Endothelial cell of umbilical vein (primary cell): ENCODE results near the gene FANCD2. TPM values are rescaled to one million over a fixed set of nuclear protein-coding genes. Genes with fewer than 3 reads are reported as not detected.

Experiments
- Bru-seq: library from RNA; stranded (reverse); fragments of 400-500 nt; gene quantifications from one replicate; lab custom pipeline; 2021; lab: Mats Ljungman, UMichigan
- BruChase-seq, 2 experiments: library from RNA; stranded (reverse); fragments of 400-500 nt; gene quantifications; one replicate each; lab custom pipeline; 2021; lab: Mats Ljungman, UMichigan
- BruUV-seq: library from RNA; stranded (reverse); fragments of 400-500 nt; replicated peaks from 2 replicates; lab custom pipeline; 2021; lab: Mats Ljungman, UMichigan
- CTCF ChIA-PET: fragments of 300-600, 350-600 bp; sonication (Branson Sonifier 250); formaldehyde crosslinking; loops from one replicate; lab custom pipeline; 2021; ENCODE audit warnings: antibody characterized with exemption, inconsistent platforms; lab: Charles Lee
- POLR2A ChIA-PET: fragments of 300-600, 350-600 bp; sonication (Branson Sonifier 250); formaldehyde crosslinking; loops from one replicate; lab custom pipeline; 2021; ENCODE audit warnings: antibody characterized with exemption, inconsistent platforms; lab: Charles Lee
- DNase-seq: peaks from one replicate; pipeline ENCODE4 v3.0.0-alpha.2; 2011; ENCODE audit warnings: low read depth, low spot score
- FAIRE-seq: peaks from 2 replicates; lab custom pipeline; 2011; peaks lifted over from hg19 to GRCh38; lab: Jason Lieb, UNC
- H2AFZ ChIP-seq: 2 replicates; pipeline ENCODE4 v1.6.0; 2012; ENCODE audit warnings: low read depth, low read length, control low read depth, inconsistent platforms
- H3K27ac ChIP-seq: 2 replicates; pipeline ENCODE4 v1.5.1; 2011; ENCODE audit warnings: low read depth, mild to moderate bottlenecking, control low read depth, low read length, moderate library complexity; ENCODE audit not compliant: insufficient read depth
- H3K27me3 ChIP-seq, 2 experiments: 2 replicates each; pipeline versions ENCODE4 v1.6.0 to v1.6.1; 2011; ENCODE audit warnings: low read length in 2 of 2, mixed read lengths in 1 of 2; ENCODE audit not compliant: control insufficient read depth in 2 of 2, insufficient read depth in 2 of 2
- H3K36me3 ChIP-seq, 2 experiments: 2 replicates in 1 of 2; 3 replicates in 1 of 2; pipeline ENCODE4 v1.5.1; 2011; ENCODE audit warnings: low read length in 2 of 2, mild to moderate bottlenecking in 1 of 2, moderate library complexity in 1 of 2; ENCODE audit not compliant: control insufficient read depth in 2 of 2, insufficient read depth in 2 of 2; ENCODE audit errors: extremely low read depth in 1 of 2
- H3K4me1 ChIP-seq: 3 replicates; pipeline ENCODE4 v1.5.1; 2011; ENCODE audit warnings: mild to moderate bottlenecking, low read length; ENCODE audit not compliant: control insufficient read depth, insufficient read depth; ENCODE audit errors: extremely low read depth
- H3K4me2 ChIP-seq: 2 replicates; pipeline ENCODE4 v1.6.1; 2011; ENCODE audit warnings: low read length, control low read depth, mixed read lengths; ENCODE audit not compliant: insufficient read depth
- H3K4me3 ChIP-seq, 3 experiments: fragments of 200-600 bp in 1 of 3; sonication (generic), shearing (Covaris generic) in 1 of 3; replicated peaks in 1 of 3; 2 replicates each; pipeline ENCODE4 v1.5.1; 2011 to 2016; ENCODE audit warnings: control low read depth in 3 of 3, low read length in 3 of 3, mild to moderate bottlenecking in 2 of 3, inconsistent platforms in 1 of 3, low read depth in 1 of 3, moderate library complexity in 1 of 3; ENCODE audit not compliant: insufficient read depth in 1 of 3
- H3K79me2 ChIP-seq: 2 replicates; pipeline ENCODE4 v1.6.0; 2012; ENCODE audit warnings: low read length, inconsistent platforms; ENCODE audit not compliant: control insufficient read depth, insufficient read depth
- H3K9ac ChIP-seq: replicated peaks from 2 replicates; pipeline ENCODE3; 2011; ENCODE audit warnings: low read length, control low read depth; ENCODE audit not compliant: insufficient read depth; ENCODE audit errors: extremely low read depth
- H3K9me1 ChIP-seq: replicated peaks from 3 replicates; pipeline ENCODE4 v1.6.0; 2011; ENCODE audit warnings: mild to moderate bottlenecking, low read length; ENCODE audit not compliant: control insufficient read depth, insufficient read depth; ENCODE audit errors: extremely low read depth
- H3K9me3 ChIP-seq: replicated peaks from 2 replicates; pipeline ENCODE4 v1.5.1; 2012; ENCODE audit warnings: low read length, inconsistent platforms; ENCODE audit not compliant: control insufficient read depth, insufficient read depth
- H4K20me1 ChIP-seq: replicated peaks from 2 replicates; pipeline ENCODE3; 2011; ENCODE audit warnings: mild to moderate bottlenecking, low read length; ENCODE audit not compliant: control insufficient read depth, insufficient read depth; ENCODE audit errors: extremely low read depth
- CTCF ChIP-seq, 2 donors: IDR thresholded peaks; 1 replicate in 1 of 2; 2 replicates in 1 of 2; pipeline ENCODE4 v1.5.1; 2011; ENCODE audit warnings: low read length in 2 of 2, mild to moderate bottlenecking in 2 of 2, moderate library complexity in 2 of 2, control low read depth in 1 of 2, inconsistent platforms in 1 of 2, low read depth in 1 of 2; ENCODE audit not compliant: insufficient read depth in 1 of 2; ENCODE audit errors: extremely low read depth in 1 of 2
- EZH2 ChIP-seq: IDR thresholded peaks from 2 replicates; pipeline ENCODE4 v1.6.1; 2012; ENCODE audit warnings: borderline replicate concordance, low read depth, mild to moderate bottlenecking, moderate library complexity, low read length, inconsistent platforms; ENCODE audit not compliant: severe bottlenecking
- FOS ChIP-seq: IDR thresholded peaks from 2 replicates; pipeline ENCODE4 v1.6.1; 2011; ENCODE audit warnings: mild to moderate bottlenecking, low read length, moderate library complexity, borderline replicate concordance; ENCODE audit not compliant: insufficient read depth
- GATA2 ChIP-seq: IDR thresholded peaks from 2 replicates; pipeline ENCODE4 v1.7.0; 2011; ENCODE audit warnings: low read depth, mild to moderate bottlenecking, moderate library complexity, mixed read lengths, low read length; ENCODE audit not compliant: insufficient read length, insufficient read depth
- JUN ChIP-seq: IDR thresholded peaks from 2 replicates; pipeline ENCODE4 v1.6.1; 2011; ENCODE audit warnings: borderline replicate concordance, low read depth; ENCODE audit not compliant: insufficient read length, insufficient read depth
- MAX ChIP-seq: IDR thresholded peaks from 2 replicates; pipeline ENCODE4 v1.6.1; 2011; ENCODE audit not compliant: insufficient read depth, insufficient read length
- MYC ChIP-seq: IDR thresholded peaks from one replicate; pipeline ENCODE4 v1.6.1; 2011; ENCODE audit warnings: mild to moderate bottlenecking, low read depth, low read length
- POLR2A ChIP-seq: IDR thresholded peaks from 2 replicates; pipeline ENCODE4 v1.6.1; 2012; ENCODE audit warnings: low read depth, mild to moderate bottlenecking, control low read depth, low read length
- POLR2AphosphoS5 ChIP-seq: IDR thresholded peaks from 2 replicates; pipeline ENCODE4 v1.6.1; 2012; ENCODE audit warnings: low read depth, mild to moderate bottlenecking, control low read depth, low read length, moderate library complexity; ENCODE audit not compliant: insufficient read depth
- dilution Hi-C: fragments of 300-500 bp; cut with MboI; formaldehyde crosslinking; loops from one replicate; pipeline ENCODE4 v1.15.0; 2019; ENCODE audit warnings: low sequenced_read_pairs; ENCODE audit not compliant: extremely low pct_ligation_motif_present
- intact Hi-C: fragments of 100-400 bp; cut with micrococcal nuclease; formaldehyde crosslinking; loops from one replicate; pipeline ENCODE4 v1.10.0; 2022
- long read RNA-seq: library from polyadenylated mRNA; stranded (forward); transcript quantifications from one replicate; pipeline ENCODE4 v2.0.0, GENCODE V29; 2021
- polyA minus RNA-seq, 3 experiments: library from RNA; depleted of rRNA, polyadenylated mRNA; stranded (reverse); fragments of >200 nt; gene quantifications; 1 replicate in 1 of 3; 2 replicates in 2 of 3; pipeline ENCODE4 v1.2.3, GENCODE V29; 2011
- polyA plus RNA-seq, 4 experiments: library from polyadenylated mRNA; depleted of rRNA in 3 of 4; stranded (reverse) in 3 of 4; unstranded in 1 of 4; fragments of >200 nt; gene quantifications; 2 replicates each; pipeline versions ENCODE4 v1.2.1 to v1.2.3, GENCODE V29; 2011 to 2012; ENCODE audit warnings: missing spikeins in 1 of 4
- total RNA-seq: library from RNA; stranded (reverse); gene quantifications from 2 replicates; pipeline ENCODE4 v1.2.3, GENCODE V29; 2021

The FANCD2 gene
- 23.4 and 26.8 TPM in 2 replicates for total RNA-seq
- polyA plus RNA-seq = 7.1 and 8.2 TPM in 2 replicates
- polyA plus RNA-seq (2011; cell fraction: cytosol; rRNA removed) = 8.8 and 10.8 TPM in 2 replicates
- 34.5 and 50.3 TPM in 2 replicates for polyA plus RNA-seq (2011; cell fraction: nucleus; rRNA removed)
- 6.7 and 9.7 TPM in 2 replicates for polyA plus RNA-seq (2012)
- 15.1 and 17.3 TPM in 2 replicates for polyA minus RNA-seq
- 35.7 TPM for polyA minus RNA-seq (2011; cell fraction: cytosol; rRNA and poly(A)+ RNA removed)
- 19.6 and 30.8 TPM in 2 replicates for polyA minus RNA-seq (2011; cell fraction: nucleus; rRNA and poly(A)+ RNA removed)
- percentile 66 among the genes with signal in this experiment for Bru-seq, nascent RNA
- BruChase-seq, experiment 1, labeled RNA remaining after a 6-hour chase = percentile 58 among the genes with signal in this experiment
- BruChase-seq, experiment 2, labeled RNA remaining after a 2-hour chase = percentile 68 among the genes with signal in this experiment
- long read RNA-seq, full-length matches to known transcripts = 6 of 18 reads
- long read RNA-seq, partial matches to known transcripts = 4 of 18 reads
- long read RNA-seq, other reads (novel, unspliced or antisense) = 8 of 18 reads

- Histone ChIP-seq H3K9me3 (no peaks in the 10 kb centered on the region), H4K20me1 (no peaks in the 10 kb centered on the region), H3K79me2 (peaks cover 20% of the 10 kb centered on the region), H3K4me1 (peaks cover 13% of the 10 kb centered on the region), H3K9ac (peak within 1 kb of the TSS; percentile 93), H3K9me1 (no peaks in the 10 kb centered on the region), H3K36me3 (peaks cover 3 to 8% of the 10 kb centered on the region in 2 experiments), H3K27me3 (no peaks in the 10 kb centered on the region), H3K4me2 (peak within 1 kb of the TSS; percentile 94), H3K27ac (peak within 1 kb of the TSS; percentile 88), H2AFZ (peak within 1 kb of the TSS; percentile 98), H3K4me3 (peak within 1 kb of the TSS; percentile 55 to 84 (median 81))
- dilution Hi-C loops (no loop called here), intact Hi-C loops (loop anchor here (1.0 to 2.0 kb wide), 6 partner anchors 11 to 223 kb away; partner anchors contain the start of genes CRELD1 and TATDN2)
- peak; percentile 92 for DNase-seq
- ChIA-PET POLR2A (interaction anchor here (0.6 to 0.7 kb wide), 2 partner anchors 11 to 40 kb away, joined by 4 to 7 read pairs; partner anchors contain the start of gene EMC3), CTCF (interaction anchor here (0.8 to 2.1 kb wide), 5 partner anchors 11 to 197 kb away, joined by 3 to 10 read pairs (median 3); no protein-coding TSS in a partner anchor)
- BruUV-seq = TSS peak; percentile 88
- TF ChIP-seq GATA2 (no peak), CTCF (IDR thresholded peaks at IDR 0.05; ENCODE audit: extremely low read depth in 1 of 2, insufficient read depth in 1 of 2, low read depth in 1 of 2, low read length in 2 of 2) (no peak), JUN (no peak), POLR2AphosphoS5 (peak; percentile 93), FOS (no peak), MYC (peak; percentile 26), MAX (peak; percentile 49), POLR2A (peak; percentile 79), EZH2 (no peak)
- peak; percentile 84 for FAIRE-seq
Observed at GRCh38 chr3:10026084-10026890, at the start of gene FANCD2. FANCD2 (plus strand) TSS chr3:10026437; CDS start chr3:10028658, 2,221 bp downstream.
